ENCODE results near the gene NKX2-1.

NKX2-1 gene

GRCh38 chr14:36524874-36525745 is 5.1 kb upstream of the NKX2-1 start (continued):
- TF ChIP-seq, protein P1, sequence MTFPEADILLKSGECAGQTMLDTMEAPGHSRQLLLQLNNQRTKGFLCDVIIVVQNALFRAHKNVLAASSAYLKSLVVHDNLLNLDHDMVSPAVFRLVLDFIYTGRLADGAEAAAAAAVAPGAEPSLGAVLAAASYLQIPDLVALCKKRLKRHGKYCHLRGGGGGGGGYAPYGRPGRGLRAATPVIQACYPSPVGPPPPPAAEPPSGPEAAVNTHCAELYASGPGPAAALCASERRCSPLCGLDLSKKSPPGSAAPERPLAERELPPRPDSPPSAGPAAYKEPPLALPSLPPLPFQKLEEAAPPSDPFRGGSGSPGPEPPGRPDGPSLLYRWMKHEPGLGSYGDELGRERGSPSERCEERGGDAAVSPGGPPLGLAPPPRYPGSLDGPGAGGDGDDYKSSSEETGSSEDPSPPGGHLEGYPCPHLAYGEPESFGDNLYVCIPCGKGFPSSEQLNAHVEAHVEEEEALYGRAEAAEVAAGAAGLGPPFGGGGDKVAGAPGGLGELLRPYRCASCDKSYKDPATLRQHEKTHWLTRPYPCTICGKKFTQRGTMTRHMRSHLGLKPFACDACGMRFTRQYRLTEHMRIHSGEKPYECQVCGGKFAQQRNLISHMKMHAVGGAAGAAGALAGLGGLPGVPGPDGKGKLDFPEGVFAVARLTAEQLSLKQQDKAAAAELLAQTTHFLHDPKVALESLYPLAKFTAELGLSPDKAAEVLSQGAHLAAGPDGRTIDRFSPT (tag by site-specific recombination; IDR thresholded peaks at IDR 0.05): no peak
- TF ChIP-seq HOXC10 (CRISPR knock-in tag; IDR thresholded peaks at IDR 0.05) (no peak), ZNF548 (tag by site-specific recombination; IDR thresholded peaks at IDR 0.05) (no peak), ZNF202 (tag by site-specific recombination; IDR thresholded peaks at IDR 0.05; ENCODE audit: borderline replicate concordance) (no peak), ZNF623 (tag by site-specific recombination; IDR thresholded peaks at IDR 0.05) (peak; percentile 95), MYNN (tag by site-specific recombination; IDR thresholded peaks at IDR 0.05; ENCODE audit: borderline replicate concordance) (no peak), ZSCAN30 (tag by site-specific recombination; IDR thresholded peaks at IDR 0.05) (0 out of 2 replicates have a peak, but pooled peaks have one; percentile 33), EGR2 (tag by site-specific recombination; IDR thresholded peaks at IDR 0.05; ENCODE audit: low read depth) (peak; percentile 27; the same call in 1 of the 2 replicates), ZNF513 (tag by site-specific recombination; IDR thresholded peaks at IDR 0.05) (no peak), ZNF157 (tag by site-specific recombination; IDR thresholded peaks at IDR 0.05) (no peak), ZIC2 (tag by site-specific recombination; IDR thresholded peaks at IDR 0.05) (no peak), ZXDB (tag by site-specific recombination; IDR thresholded peaks at IDR 0.05) (0 out of 2 replicates have a peak, but pooled peaks have one; percentile 18), ZNF776 (tag by site-specific recombination; IDR thresholded peaks at IDR 0.05; ENCODE audit: borderline replicate concordance) (no peak), SP3 (tag by site-specific recombination; IDR thresholded peaks at IDR 0.05) (no peak), ZBTB8A (tag by site-specific recombination; IDR thresholded peaks at IDR 0.05) (no peak), FEZF1 (tag by site-specific recombination; IDR thresholded peaks at IDR 0.05) (no peak), ZNF221 (tag by site-specific recombination; IDR thresholded peaks at IDR 0.05; ENCODE audit: borderline replicate concordance) (no peak), ZSCAN5A (tag by site-specific recombination; IDR thresholded peaks at IDR 0.05) (no peak), ZNF16 (tag by site-specific recombination; IDR thresholded peaks at IDR 0.05; ENCODE audit: low read depth) (no peak), MZF1 (tag by site-specific recombination; IDR thresholded peaks at IDR 0.05; ENCODE audit: borderline replicate concordance) (no peak), ZNF544 (tag by site-specific recombination; IDR thresholded peaks at IDR 0.05) (no peak), ZBTB48 (tag by site-specific recombination; IDR thresholded peaks at IDR 0.05) (peak; percentile 53; the same call in 1 of the 2 replicates)
- TF ChIP-seq, protein P2, sequence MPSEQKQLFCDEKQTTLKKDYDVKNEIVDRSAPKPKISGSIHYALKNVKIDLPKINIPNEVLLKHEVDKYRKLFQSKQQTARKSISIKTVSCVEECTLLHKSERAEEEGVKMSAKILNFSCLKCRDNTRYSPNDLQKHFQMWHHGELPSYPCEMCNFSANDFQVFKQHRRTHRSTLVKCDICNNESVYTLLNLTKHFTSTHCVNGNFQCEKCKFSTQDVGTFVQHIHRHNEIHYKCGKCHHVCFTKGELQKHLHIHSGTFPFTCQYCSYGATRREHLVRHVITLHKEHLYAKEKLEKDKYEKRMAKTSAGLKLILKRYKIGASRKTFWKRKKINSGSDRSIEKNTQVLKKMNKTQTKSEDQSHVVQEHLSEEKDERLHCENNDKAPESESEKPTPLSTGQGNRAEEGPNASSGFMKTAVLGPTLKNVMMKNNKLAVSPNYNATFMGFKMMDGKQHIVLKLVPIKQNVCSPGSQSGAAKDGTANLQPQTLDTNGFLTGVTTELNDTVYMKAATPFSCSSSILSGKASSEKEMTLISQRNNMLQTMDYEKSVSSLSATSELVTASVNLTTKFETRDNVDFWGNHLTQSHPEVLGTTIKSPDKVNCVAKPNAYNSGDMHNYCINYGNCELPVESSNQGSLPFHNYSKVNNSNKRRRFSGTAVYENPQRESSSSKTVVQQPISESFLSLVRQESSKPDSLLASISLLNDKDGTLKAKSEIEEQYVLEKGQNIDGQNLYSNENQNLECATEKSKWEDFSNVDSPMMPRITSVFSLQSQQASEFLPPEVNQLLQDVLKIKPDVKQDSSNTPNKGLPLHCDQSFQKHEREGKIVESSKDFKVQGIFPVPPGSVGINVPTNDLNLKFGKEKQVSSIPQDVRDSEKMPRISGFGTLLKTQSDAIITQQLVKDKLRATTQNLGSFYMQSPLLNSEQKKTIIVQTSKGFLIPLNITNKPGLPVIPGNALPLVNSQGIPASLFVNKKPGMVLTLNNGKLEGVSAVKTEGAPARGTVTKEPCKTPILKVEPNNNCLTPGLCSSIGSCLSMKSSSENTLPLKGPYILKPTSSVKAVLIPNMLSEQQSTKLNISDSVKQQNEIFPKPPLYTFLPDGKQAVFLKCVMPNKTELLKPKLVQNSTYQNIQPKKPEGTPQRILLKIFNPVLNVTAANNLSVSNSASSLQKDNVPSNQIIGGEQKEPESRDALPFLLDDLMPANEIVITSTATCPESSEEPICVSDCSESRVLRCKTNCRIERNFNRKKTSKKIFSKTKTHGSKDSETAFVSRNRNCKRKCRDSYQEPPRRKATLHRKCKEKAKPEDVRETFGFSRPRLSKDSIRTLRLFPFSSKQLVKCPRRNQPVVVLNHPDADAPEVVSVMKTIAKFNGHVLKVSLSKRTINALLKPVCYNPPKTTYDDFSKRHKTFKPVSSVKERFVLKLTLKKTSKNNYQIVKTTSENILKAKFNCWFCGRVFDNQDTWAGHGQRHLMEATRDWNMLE (tag by site-specific recombination; conservative IDR thresholded peaks at IDR 0.05; ENCODE audit: low read depth): no peak
- TF ChIP-seq, protein P3, sequence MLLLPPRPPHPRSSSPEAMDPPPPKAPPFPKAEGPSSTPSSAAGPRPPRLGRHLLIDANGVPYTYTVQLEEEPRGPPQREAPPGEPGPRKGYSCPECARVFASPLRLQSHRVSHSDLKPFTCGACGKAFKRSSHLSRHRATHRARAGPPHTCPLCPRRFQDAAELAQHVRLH (tag by site-specific recombination; IDR thresholded peaks at IDR 0.05): no peak
- TF ChIP-seq, protein P4, sequence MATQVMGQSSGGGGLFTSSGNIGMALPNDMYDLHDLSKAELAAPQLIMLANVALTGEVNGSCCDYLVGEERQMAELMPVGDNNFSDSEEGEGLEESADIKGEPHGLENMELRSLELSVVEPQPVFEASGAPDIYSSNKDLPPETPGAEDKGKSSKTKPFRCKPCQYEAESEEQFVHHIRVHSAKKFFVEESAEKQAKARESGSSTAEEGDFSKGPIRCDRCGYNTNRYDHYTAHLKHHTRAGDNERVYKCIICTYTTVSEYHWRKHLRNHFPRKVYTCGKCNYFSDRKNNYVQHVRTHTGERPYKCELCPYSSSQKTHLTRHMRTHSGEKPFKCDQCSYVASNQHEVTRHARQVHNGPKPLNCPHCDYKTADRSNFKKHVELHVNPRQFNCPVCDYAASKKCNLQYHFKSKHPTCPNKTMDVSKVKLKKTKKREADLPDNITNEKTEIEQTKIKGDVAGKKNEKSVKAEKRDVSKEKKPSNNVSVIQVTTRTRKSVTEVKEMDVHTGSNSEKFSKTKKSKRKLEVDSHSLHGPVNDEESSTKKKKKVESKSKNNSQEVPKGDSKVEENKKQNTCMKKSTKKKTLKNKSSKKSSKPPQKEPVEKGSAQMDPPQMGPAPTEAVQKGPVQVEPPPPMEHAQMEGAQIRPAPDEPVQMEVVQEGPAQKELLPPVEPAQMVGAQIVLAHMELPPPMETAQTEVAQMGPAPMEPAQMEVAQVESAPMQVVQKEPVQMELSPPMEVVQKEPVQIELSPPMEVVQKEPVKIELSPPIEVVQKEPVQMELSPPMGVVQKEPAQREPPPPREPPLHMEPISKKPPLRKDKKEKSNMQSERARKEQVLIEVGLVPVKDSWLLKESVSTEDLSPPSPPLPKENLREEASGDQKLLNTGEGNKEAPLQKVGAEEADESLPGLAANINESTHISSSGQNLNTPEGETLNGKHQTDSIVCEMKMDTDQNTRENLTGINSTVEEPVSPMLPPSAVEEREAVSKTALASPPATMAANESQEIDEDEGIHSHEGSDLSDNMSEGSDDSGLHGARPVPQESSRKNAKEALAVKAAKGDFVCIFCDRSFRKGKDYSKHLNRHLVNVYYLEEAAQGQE (tag by site-specific recombination; IDR thresholded peaks at IDR 0.05): no peak
